HEK293 (cell line): ENCODE data around the gene SLC35E1.
A peak's percentile ranks its signal among the peaks of the same experiment; 100 is the strongest.

ENCODE experiments used
- CTCF ChIA-PET: fragments of 350-600 bp; formaldehyde crosslinking; extraction: SDS; loops from one replicate; lab custom pipeline; 2021; ENCODE audit warnings: antibody characterized with exemption; lab: Yijun Ruan, JAX
- POLR2A ChIA-PET: fragments of 300-600 bp; formaldehyde crosslinking; extraction: SDS; loops from one replicate; lab custom pipeline; 2020; ENCODE audit warnings: antibody characterized with exemption, inconsistent platforms; lab: Yijun Ruan, JAX
- H3K27ac ChIP-seq: fragments of 200-500 bp; sonication (Bioruptor generic); 2 replicates; pipeline ENCODE4 v1.5.1; 2014; ENCODE audit warnings: low read depth, low read length, control low read depth, inconsistent platforms; ENCODE audit errors: extremely low read depth
- H3K36me3 ChIP-seq, 2 experiments: fragments of 200-500 bp in 1 of 2; sonication (Bioruptor generic) in 1 of 2; 1 replicate in 1 of 2; 2 replicates in 1 of 2; pipeline ENCODE4 v1.5.1; 2014 to 2017; ENCODE audit warnings: inconsistent platforms in 2 of 2, low read length in 2 of 2; ENCODE audit not compliant: control insufficient read depth in 2 of 2, insufficient read depth in 1 of 2
- H3K4me1 ChIP-seq: fragments of 200-500 bp; sonication (Bioruptor generic); 2 replicates; pipeline ENCODE4 v1.5.1; 2014; ENCODE audit warnings: mild to moderate bottlenecking, low read length, inconsistent platforms; ENCODE audit not compliant: control insufficient read depth, insufficient read depth
- H3K4me3 ChIP-seq: 2 replicates; pipeline ENCODE4 v1.5.1; 2011; ENCODE audit warnings: low read depth, mild to moderate bottlenecking, control low read depth, low read length, moderate library complexity
- H3K9me3 ChIP-seq: fragments of 200-500 bp; sonication (Bioruptor generic); 2 replicates; pipeline ENCODE4 v1.5.1; 2014; ENCODE audit warnings: low read depth, low read length, inconsistent platforms; ENCODE audit not compliant: control insufficient read depth, insufficient read depth
- PRDM10 ChIP-seq: fragments of 450-650 bp; formaldehyde crosslinking; IDR thresholded peaks from 2 replicates; pipeline ENCODE4 v1.5.1; 2016; ENCODE audit warnings: missing biosample characterization, missing genetic modification characterization
- SCRT2 ChIP-seq: fragments of 450-650 bp; formaldehyde crosslinking; IDR thresholded peaks from 2 replicates; pipeline ENCODE4 v1.5.1; 2016; ENCODE audit warnings: missing biosample characterization, missing genetic modification characterization
- WT1 ChIP-seq: fragments of 450-650 bp; formaldehyde crosslinking; IDR thresholded peaks from 2 replicates; pipeline ENCODE4 v1.5.1; 2016; ENCODE audit warnings: missing biosample characterization, missing genetic modification characterization
- ZBTB48 ChIP-seq: fragments of 450-650 bp; formaldehyde crosslinking; IDR thresholded peaks from 2 replicates; pipeline ENCODE4 v1.5.1; 2016; ENCODE audit warnings: missing biosample characterization, missing genetic modification characterization
- ZFHX2 ChIP-seq: fragments of 450-650 bp; formaldehyde crosslinking; conservative IDR thresholded peaks from 2 replicates; pipeline ENCODE4 v1.5.1; 2016; ENCODE audit warnings: missing biosample characterization, missing genetic modification characterization
- ZNF132 ChIP-seq: fragments of 450-650 bp; formaldehyde crosslinking; IDR thresholded peaks from 2 replicates; pipeline ENCODE4 v1.5.1; 2017; ENCODE audit warnings: missing biosample characterization, missing genetic modification characterization, borderline replicate concordance
- ZNF155 ChIP-seq: fragments of 450-650 bp; formaldehyde crosslinking; IDR thresholded peaks from 2 replicates; pipeline ENCODE4 v1.5.1; 2016; ENCODE audit warnings: missing biosample characterization, missing genetic modification characterization
- ZNF211 ChIP-seq: fragments of 450-650 bp; formaldehyde crosslinking; IDR thresholded peaks from 2 replicates; pipeline ENCODE4 v1.5.1; 2016; ENCODE audit warnings: low read depth, missing biosample characterization, missing genetic modification characterization
- ZNF223 ChIP-seq: fragments of 450-650 bp; formaldehyde crosslinking; IDR thresholded peaks from 2 replicates; pipeline ENCODE4 v1.5.1; 2016; ENCODE audit warnings: missing biosample characterization, missing genetic modification characterization
- ZNF350 ChIP-seq: fragments of 450-650 bp; formaldehyde crosslinking; IDR thresholded peaks from 2 replicates; pipeline ENCODE4 v1.5.0; 2017; ENCODE audit warnings: missing biosample characterization, mild to moderate bottlenecking, missing genetic modification characterization
- ZNF362 ChIP-seq: fragments of 450-650 bp; formaldehyde crosslinking; IDR thresholded peaks from 2 replicates; pipeline ENCODE4 v1.5.1; 2016; ENCODE audit warnings: missing biosample characterization, missing genetic modification characterization
- ZNF561 ChIP-seq: fragments of 450-650 bp; IDR thresholded peaks from 2 replicates; pipeline ENCODE4 v1.5.1; 2018; ENCODE audit warnings: missing biosample characterization, missing genetic modification characterization, borderline replicate concordance
- ZNF623 ChIP-seq: fragments of 450-650 bp; formaldehyde crosslinking; IDR thresholded peaks from 2 replicates; pipeline ENCODE4 v1.5.1; 2016; ENCODE audit warnings: missing biosample characterization, missing genetic modification characterization
- ZNF792 ChIP-seq: fragments of 450-650 bp; formaldehyde crosslinking; IDR thresholded peaks from 2 replicates; pipeline ENCODE4 v1.5.1; 2016; ENCODE audit warnings: missing biosample characterization, missing genetic modification characterization
- ZXDB ChIP-seq: fragments of 450-650 bp; formaldehyde crosslinking; IDR thresholded peaks from 2 replicates; pipeline ENCODE4 v1.5.1; 2016; ENCODE audit warnings: missing biosample characterization, missing genetic modification characterization
- TF ChIP-seq, protein P1 (sequence below): fragments of 450-650 bp; formaldehyde crosslinking; IDR thresholded peaks from 2 replicates; pipeline ENCODE4 v1.5.1; 2016; ENCODE audit warnings: missing biosample characterization, missing genetic modification characterization
- TF ChIP-seq, protein P2 (sequence below): sonication (generic); formaldehyde crosslinking; IDR thresholded peaks from 2 replicates; pipeline ENCODE4 v1.8.1; 2022; ENCODE audit warnings: mild to moderate bottlenecking, moderate library complexity, missing genetic modification reagents
- TF ChIP-seq, protein P3 (sequence below): fragments of 450-650 bp; formaldehyde crosslinking; optimal IDR thresholded peaks from 2 replicates; pipeline ENCODE3; 2016; ENCODE audit warnings: missing biosample characterization, mild to moderate bottlenecking, missing genetic modification characterization

SLC35E1 gene

GRCh38 chr19:16620584-16620983, 48.4 kb upstream of the SLC35E1 start:
- TF ChIP-seq ZNF792 (tag by site-specific recombination) (no peak), SCRT2 (tag by site-specific recombination) (peak; percentile 24; the same call in 1 of the 2 replicates)
- TF ChIP-seq, all 188 proteins: peak for 1
- Histone ChIP-seq H3K36me3 (peaks cover 0 to 23% of the 10 kb centered on the region in 2 experiments; a peak in 1 of 3 replicates), H3K27ac (no peak overlapping the region), H3K4me3 (no peak overlapping the region), H3K4me1 (no peaks in the 10 kb centered on the region), H3K9me3 (no peaks in the 10 kb centered on the region)
- CTCF ChIA-PET: no interaction called here
- POLR2A ChIA-PET: no interaction called here

GRCh38 chr19:16620018-16620417, 47.8 kb upstream of the SLC35E1 start:
- Histone ChIP-seq H3K36me3 (peaks cover 0 to 17% of the 10 kb centered on the region in 2 experiments; a peak in 1 of 3 replicates), H3K27ac (no peak overlapping the region), H3K4me3 (no peak overlapping the region), H3K9me3 (no peaks in the 10 kb centered on the region), H3K4me1 (no peaks in the 10 kb centered on the region)
- POLR2A ChIA-PET: no interaction called here
- TF ChIP-seq ZXDB (no peak), ZFHX2 (tag by site-specific recombination) (no peak), ZNF223 (no peak), ZNF211 (tag by site-specific recombination) (no peak), ZNF350 (tag by site-specific recombination) (no peak), ZNF623 (no peak), ZNF132 (no peak), WT1 (tag by site-specific recombination) (no peak), ZNF155 (tag by site-specific recombination) (no peak), PRDM10 (no peak), ZBTB48 (tag by site-specific recombination) (no peak), ZNF362 (no peak), ZNF561 (no peak)
- TF ChIP-seq, protein P1, sequence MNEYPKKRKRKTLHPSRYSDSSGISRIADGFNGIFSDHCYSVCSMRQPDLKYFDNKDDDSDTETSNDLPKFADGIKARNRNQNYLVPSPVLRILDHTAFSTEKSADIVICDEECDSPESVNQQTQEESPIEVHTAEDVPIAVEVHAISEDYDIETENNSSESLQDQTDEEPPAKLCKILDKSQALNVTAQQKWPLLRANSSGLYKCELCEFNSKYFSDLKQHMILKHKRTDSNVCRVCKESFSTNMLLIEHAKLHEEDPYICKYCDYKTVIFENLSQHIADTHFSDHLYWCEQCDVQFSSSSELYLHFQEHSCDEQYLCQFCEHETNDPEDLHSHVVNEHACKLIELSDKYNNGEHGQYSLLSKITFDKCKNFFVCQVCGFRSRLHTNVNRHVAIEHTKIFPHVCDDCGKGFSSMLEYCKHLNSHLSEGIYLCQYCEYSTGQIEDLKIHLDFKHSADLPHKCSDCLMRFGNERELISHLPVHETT (tag by site-specific recombination): no peak
- TF ChIP-seq, protein P2, sequence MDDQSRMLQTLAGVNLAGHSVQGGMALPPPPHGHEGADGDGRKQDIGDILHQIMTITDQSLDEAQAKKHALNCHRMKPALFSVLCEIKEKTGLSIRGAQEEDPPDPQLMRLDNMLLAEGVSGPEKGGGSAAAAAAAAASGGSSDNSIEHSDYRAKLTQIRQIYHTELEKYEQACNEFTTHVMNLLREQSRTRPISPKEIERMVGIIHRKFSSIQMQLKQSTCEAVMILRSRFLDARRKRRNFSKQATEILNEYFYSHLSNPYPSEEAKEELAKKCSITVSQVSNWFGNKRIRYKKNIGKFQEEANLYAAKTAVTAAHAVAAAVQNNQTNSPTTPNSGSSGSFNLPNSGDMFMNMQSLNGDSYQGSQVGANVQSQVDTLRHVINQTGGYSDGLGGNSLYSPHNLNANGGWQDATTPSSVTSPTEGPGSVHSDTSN (CRISPR knock-in tag): no peak
- TF ChIP-seq, protein P3, sequence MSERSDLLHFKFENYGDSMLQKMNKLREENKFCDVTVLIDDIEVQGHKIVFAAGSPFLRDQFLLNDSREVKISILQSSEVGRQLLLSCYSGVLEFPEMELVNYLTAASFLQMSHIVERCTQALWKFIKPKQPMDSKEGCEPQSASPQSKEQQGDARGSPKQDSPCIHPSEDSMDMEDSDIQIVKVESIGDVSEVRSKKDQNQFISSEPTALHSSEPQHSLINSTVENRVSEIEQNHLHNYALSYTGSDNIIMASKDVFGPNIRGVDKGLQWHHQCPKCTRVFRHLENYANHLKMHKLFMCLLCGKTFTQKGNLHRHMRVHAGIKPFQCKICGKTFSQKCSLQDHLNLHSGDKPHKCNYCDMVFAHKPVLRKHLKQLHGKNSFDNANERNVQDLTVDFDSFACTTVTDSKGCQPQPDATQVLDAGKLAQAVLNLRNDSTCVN (tag by site-specific recombination): no peak
- CTCF ChIA-PET: no interaction called here
